ENCODE measurements around the gene GDA. TPM values are rescaled to one million over a fixed set of nuclear protein-coding genes. Genes with fewer than 3 reads are reported as not detected.

Gene GDA
- total RNA-seq (1 to 10 TPM; 1.7 to 3.7 TPM), polyA plus RNA-seq (ENCODE audit: insufficient read depth, low read depth, low replicate concordance) (2.1 TPM)
- long read RNA-seq, donor 1, full-length matches to known transcripts = 1 of 1 reads
- long read RNA-seq, donor 1, partial matches to known transcripts = 0 of 1 reads
- long read RNA-seq, donor 1, other reads (novel, unspliced or antisense) = 0 of 1 reads
- long read RNA-seq, donor 2 = 0 reads

DNA sequence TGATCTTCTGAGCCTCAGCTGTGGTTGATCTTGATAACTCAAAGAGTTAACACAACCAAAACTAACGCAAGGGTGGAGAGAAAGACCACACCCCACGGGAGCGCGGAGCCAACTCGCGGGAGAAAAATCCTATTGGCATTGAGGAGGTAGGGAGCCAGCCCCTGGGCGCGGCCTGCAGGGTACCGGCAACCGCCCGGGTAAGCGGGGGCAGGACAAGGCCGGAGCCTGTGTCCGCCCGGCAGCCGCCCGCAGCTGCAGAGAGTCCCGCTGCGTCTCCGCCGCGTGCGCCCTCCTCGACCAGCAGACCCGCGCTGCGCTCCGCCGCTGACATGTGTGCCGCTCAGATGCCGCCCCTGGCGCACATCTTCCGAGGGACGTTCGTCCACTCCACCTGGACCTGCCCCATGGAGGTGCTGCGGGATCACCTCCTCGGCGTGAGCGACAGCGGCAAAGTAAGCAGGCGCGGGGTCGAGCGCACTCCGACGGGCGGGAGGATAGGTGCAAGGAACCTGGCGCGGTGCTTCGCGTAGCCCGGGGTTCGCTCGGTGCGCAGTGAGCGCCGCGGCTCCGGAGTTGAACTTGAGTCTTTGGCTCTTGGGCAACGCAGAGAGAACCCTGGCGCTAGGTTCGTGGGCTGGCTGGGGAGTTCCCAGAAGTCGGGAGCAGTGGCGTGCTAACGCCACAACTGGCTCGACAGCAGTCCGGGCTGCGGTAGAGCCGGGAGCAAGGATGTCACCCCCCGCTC, at the start of gene GDA:
TSS of gene GDA (plus strand) at position 210 of the 745 bp plus-strand sequence. CDS start at position 330, 120 bp downstream.
- H3K4me3 ChIP-seq = peak within 1 kb of the TSS; percentile 37
- peak; percentile 25 for DNase-seq
- TF ChIP-seq CTCF (IDR thresholded peaks at IDR 0.05) (no peak), POLR2A (IDR thresholded peaks at IDR 0.05) (no peak)
- H3K9me3 ChIP-seq = no peaks in the 10 kb centered on the region
- no peaks in the 10 kb centered on the region for H3K36me3 ChIP-seq (ENCODE audit: low read depth, missing control alignments)
- no peak within 1 kb of the TSS for H3K27ac ChIP-seq
- H3K27me3 ChIP-seq = no peaks in the 10 kb centered on the region
- no peaks in the 10 kb centered on the region for H3K4me1 ChIP-seq
- 1% methylated on average over 19 to 58 of the region's 70 CpGs for WGBS, 2 donors
- intact Hi-C loops (cut with DNase I; ENCODE audit: low total_unique reads) = no loop called here

GRCh38 chr9:72102520-72102919, 46.7 kb upstream of the GDA start:
- Histone ChIP-seq H3K36me3 (ENCODE audit: low read depth, missing control alignments) (no peaks in the 10 kb centered on the region), H3K27me3 (no peaks in the 10 kb centered on the region), H3K27ac (no peak overlapping the region), H3K9me3 (no peaks in the 10 kb centered on the region), H3K4me3 (no peak overlapping the region), H3K4me1 (no peaks in the 10 kb centered on the region)
- DNase-seq = no peak
- TF ChIP-seq POLR2A (IDR thresholded peaks at IDR 0.05) = no peak
- no peak for TF ChIP-seq CTCF (IDR thresholded peaks at IDR 0.05)
- WGBS, 2 donors = 89 to 94% methylated on average over 2 of the region's 2 CpGs
- intact Hi-C loops (cut with DNase I; ENCODE audit: low total_unique reads) = no loop called here

GRCh38 chr9:72113056-72113455, 36.2 kb upstream of the GDA start:
- Histone ChIP-seq H3K4me1 (no peaks in the 10 kb centered on the region), H3K27me3 (no peaks in the 10 kb centered on the region), H3K4me3 (no peak overlapping the region), H3K36me3 (ENCODE audit: low read depth, missing control alignments) (no peaks in the 10 kb centered on the region), H3K27ac (no peak overlapping the region), H3K9me3 (no peaks in the 10 kb centered on the region)
- WGBS, 2 donors = 87 to 92% methylated on average over 2 of the region's 2 CpGs
- DNase-seq = no peak
- TF ChIP-seq CTCF (IDR thresholded peaks at IDR 0.05) = no peak
- no peak for TF ChIP-seq POLR2A (IDR thresholded peaks at IDR 0.05)
- intact Hi-C loops (cut with DNase I; ENCODE audit: low total_unique reads) = no loop called here

DNA sequence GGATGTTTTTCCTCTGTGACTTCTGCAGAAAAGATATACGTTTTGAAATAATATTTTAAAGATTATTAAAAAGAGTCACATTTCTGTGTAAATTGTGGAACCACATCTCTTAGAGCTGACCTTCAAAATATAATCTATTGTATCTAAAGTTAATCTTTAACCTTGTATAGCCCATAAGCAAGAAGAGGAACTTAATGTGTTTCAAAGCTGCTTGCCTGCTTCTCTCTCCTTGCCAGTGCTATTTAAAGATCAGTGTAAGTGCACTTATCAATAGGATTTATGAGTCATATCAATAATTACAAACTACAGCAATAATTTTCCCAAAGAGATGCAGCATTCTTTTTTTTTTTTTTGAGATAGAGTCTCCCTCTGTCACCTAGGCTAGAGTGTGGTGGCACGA, 29.4 kb upstream of the GDA start:
- Histone ChIP-seq H3K4me3 (no peak overlapping the region), H3K4me1 (no peaks in the 10 kb centered on the region), H3K36me3 (ENCODE audit: low read depth, missing control alignments) (no peaks in the 10 kb centered on the region), H3K27me3 (no peaks in the 10 kb centered on the region), H3K9me3 (no peaks in the 10 kb centered on the region), H3K27ac (no peak overlapping the region)
- no peak for TF ChIP-seq CTCF (IDR thresholded peaks at IDR 0.05)
- no peak for TF ChIP-seq POLR2A (IDR thresholded peaks at IDR 0.05)
- no peak for DNase-seq
- 56 to 59% methylated on average over 2 of the region's 2 CpGs for WGBS, 2 donors
- intact Hi-C loops (cut with DNase I; ENCODE audit: low total_unique reads) = no loop called here
